ENCODE measurements around the gene CHIC2. TPM values are rescaled to one million over a fixed set of nuclear protein-coding genes. Genes with fewer than 3 reads are reported as not detected.

Gene CHIC2
- total RNA-seq, 4 donors from 2014 or later: 31.3 to 42.7 (median 33.0) TPM

DNA sequence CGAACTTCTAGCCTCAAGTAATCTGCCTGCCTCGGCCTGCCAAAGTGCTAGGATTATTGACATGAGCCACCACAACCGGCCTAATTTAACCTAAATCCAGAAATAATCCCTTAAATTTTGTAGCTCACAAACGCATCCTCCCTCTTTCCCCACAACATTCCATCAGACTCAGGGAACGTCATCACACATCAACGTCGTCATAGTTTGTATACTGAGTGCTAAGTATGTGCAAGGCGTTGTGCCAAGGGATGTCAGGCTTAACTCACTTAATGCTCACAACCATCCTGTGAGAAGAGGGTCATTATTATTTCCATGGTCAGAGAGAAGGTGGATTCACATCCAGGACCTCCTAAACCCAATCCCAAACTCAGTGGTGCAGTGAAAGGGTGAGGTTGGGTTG lies 26.0 kb upstream of the CHIC2 start:
- Histone ChIP-seq H3K9me3 (no peaks in the 10 kb centered on the region), H3K4me3 (replicated peaks in 1 of 3) (no peak overlapping the region), H3K36me3 (no peaks in the 10 kb centered on the region), H3K4me1 (peaks cover 4 to 9% of the 10 kb centered on the region in 2 donors), H3K27me3 (peaks cover 22% of the 10 kb centered on the region), H3K27ac (no peak overlapping the region)
- TF ChIP-seq POLR2A (IDR thresholded peaks at IDR 0.05): no peak
- TF ChIP-seq, protein P1, sequence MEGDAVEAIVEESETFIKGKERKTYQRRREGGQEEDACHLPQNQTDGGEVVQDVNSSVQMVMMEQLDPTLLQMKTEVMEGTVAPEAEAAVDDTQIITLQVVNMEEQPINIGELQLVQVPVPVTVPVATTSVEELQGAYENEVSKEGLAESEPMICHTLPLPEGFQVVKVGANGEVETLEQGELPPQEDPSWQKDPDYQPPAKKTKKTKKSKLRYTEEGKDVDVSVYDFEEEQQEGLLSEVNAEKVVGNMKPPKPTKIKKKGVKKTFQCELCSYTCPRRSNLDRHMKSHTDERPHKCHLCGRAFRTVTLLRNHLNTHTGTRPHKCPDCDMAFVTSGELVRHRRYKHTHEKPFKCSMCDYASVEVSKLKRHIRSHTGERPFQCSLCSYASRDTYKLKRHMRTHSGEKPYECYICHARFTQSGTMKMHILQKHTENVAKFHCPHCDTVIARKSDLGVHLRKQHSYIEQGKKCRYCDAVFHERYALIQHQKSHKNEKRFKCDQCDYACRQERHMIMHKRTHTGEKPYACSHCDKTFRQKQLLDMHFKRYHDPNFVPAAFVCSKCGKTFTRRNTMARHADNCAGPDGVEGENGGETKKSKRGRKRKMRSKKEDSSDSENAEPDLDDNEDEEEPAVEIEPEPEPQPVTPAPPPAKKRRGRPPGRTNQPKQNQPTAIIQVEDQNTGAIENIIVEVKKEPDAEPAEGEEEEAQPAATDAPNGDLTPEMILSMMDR (IDR thresholded peaks at IDR 0.05): no peak
- DNase-seq: no peak
- intact Hi-C loops (cut with DNase I): no loop called here
- 91 to 95% methylated on average over 8 of the region's 8 CpGs for WGBS, 2 donors

DNA sequence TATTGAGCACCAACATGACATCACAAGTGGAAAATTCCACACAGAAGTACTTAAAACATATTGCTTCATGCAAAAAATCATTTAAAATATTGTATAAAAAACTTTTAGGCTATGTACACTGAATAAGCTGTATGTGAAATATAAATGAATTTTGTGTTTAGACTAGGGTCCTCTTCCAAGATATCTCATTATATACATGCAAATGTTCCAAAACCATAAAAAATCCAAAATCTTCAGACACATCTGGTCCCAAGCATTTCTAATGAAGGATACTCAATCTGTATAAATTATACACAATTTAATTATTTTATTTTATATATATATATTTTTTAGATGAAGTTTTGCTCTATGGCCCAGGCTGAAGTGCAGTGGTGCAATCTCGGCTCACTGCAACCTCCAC lies 25.5 kb upstream of the CHIC2 start:
- Histone ChIP-seq H3K27ac (no peak overlapping the region), H3K4me3 (replicated peaks in 1 of 3) (no peak overlapping the region), H3K9me3 (no peaks in the 10 kb centered on the region), H3K36me3 (no peaks in the 10 kb centered on the region), H3K27me3 (peaks cover 21% of the 10 kb centered on the region), H3K4me1 (peaks cover 4 to 9% of the 10 kb centered on the region in 2 donors)
- intact Hi-C loops (cut with DNase I): no loop called here
- WGBS, 2 donors: 95 to 100% methylated on average over 1 of the region's 1 CpG
- TF ChIP-seq, protein P1 (IDR thresholded peaks at IDR 0.05): no peak
- TF ChIP-seq POLR2A (IDR thresholded peaks at IDR 0.05): no peak
- no peak for DNase-seq

DNA sequence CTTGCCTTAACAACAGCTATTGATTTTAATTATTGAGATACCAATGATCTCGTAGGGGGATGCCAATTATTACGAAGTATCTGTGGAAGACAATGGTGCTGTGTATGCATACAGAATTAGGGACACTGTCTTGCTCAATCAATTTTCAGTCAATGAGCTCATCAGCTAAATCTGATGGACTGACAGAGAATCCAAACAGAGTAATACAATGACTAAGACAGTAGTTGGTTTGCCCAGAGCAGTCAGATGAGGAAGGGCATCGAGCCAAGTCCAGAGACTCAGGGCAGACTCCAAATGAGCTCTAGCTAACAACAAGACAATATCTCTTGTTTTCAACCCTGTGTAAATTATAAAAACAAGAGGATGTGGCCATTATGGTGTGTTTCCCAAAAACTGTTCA lies 20.9 kb upstream of the CHIC2 start:
- intact Hi-C loops (cut with DNase I): no loop called here
- H3K9me3 ChIP-seq: no peaks in the 10 kb centered on the region
- no peak overlapping the region for H3K4me3 ChIP-seq (replicated peaks in 1 of 3)
- H3K4me1 ChIP-seq: no peaks in the 10 kb centered on the region
- DNase-seq: no peak
- no peaks in the 10 kb centered on the region for H3K27me3 ChIP-seq
- no peak for TF ChIP-seq POLR2A (IDR thresholded peaks at IDR 0.05)
- TF ChIP-seq, protein P1 (IDR thresholded peaks at IDR 0.05): no peak
- no peaks in the 10 kb centered on the region for H3K36me3 ChIP-seq
- WGBS, 2 donors: 85 to 89% methylated on average over 3 of the region's 3 CpGs
- H3K27ac ChIP-seq: no peak overlapping the region

DNA sequence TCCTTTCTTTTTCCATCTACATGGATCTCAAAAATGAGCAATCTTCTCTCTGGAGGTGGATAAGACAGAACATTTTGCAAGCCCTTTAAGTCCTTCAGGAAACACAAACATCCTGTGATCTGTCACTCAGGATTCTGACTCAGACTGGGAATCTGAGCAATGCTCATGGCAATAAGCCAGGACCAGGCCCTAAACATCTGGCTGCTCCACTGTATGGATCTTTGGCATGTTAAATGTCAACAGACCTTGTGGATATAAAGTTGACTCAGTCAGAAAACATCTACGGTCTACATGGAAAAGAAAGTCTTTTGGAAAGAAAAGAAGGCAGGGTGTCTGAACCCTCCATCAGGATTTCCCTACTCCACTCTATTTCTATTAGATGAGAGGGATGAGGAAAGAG lies 17.8 kb upstream of the CHIC2 start:
- intact Hi-C loops (cut with DNase I): no loop called here
- no peaks in the 10 kb centered on the region for H3K9me3 ChIP-seq
- DNase-seq: no peak
- no peak overlapping the region for H3K4me3 ChIP-seq (replicated peaks in 1 of 3)
- 73 to 79% methylated on average over 1 of the region's 1 CpG for WGBS, 2 donors
- no peaks in the 10 kb centered on the region for H3K36me3 ChIP-seq
- no peak overlapping the region for H3K27ac ChIP-seq
- TF ChIP-seq, protein P1 (IDR thresholded peaks at IDR 0.05): no peak
- TF ChIP-seq POLR2A (IDR thresholded peaks at IDR 0.05): no peak
- H3K4me1 ChIP-seq: no peaks in the 10 kb centered on the region
- no peaks in the 10 kb centered on the region for H3K27me3 ChIP-seq

DNA sequence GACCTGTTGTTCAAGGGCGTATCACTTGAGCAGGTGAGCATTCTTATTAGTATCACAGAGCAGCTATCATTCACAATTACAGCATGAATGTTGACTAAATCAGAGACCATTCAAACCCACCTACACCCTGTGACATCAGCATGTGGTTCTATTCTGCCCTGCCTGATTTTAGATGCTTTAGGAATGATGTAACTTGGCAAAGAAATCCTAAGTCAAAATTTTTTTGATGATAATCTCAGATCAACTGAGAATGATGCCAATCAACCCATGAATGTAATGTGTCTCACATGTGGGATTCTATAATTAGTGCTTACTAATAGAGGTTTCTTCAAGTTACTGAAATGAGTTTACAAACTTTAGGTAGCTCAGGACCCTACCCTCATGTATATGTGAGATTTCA lies 13.4 kb upstream of the CHIC2 start:
- H3K4me1 ChIP-seq: no peaks in the 10 kb centered on the region
- H3K36me3 ChIP-seq: no peaks in the 10 kb centered on the region
- H3K4me3 ChIP-seq (replicated peaks in 1 of 3): no peak overlapping the region
- no peak for TF ChIP-seq POLR2A (IDR thresholded peaks at IDR 0.05)
- TF ChIP-seq, protein P1 (IDR thresholded peaks at IDR 0.05): no peak
- intact Hi-C loops (cut with DNase I): no loop called here
- WGBS, 2 donors: 79 to 96% methylated on average over 1 of the region's 1 CpG
- no peaks in the 10 kb centered on the region for H3K27me3 ChIP-seq
- H3K27ac ChIP-seq: no peak overlapping the region
- no peaks in the 10 kb centered on the region for H3K9me3 ChIP-seq
- DNase-seq: no peak
